Measurements from ENCODE around the gene CYGB. TPM values are rescaled to one million over a fixed set of nuclear protein-coding genes. Genes with fewer than 3 reads are reported as not detected.
"Not testable (repeated sequence)": the region's sequence is repeated elsewhere in the genome, so short reads cannot be mapped to it uniquely, and the experiment has no call there.

CYGB gene
- total and polyA plus RNA-seq, 10 of the 15 experiments (the other 5 are each of a cell fraction or from before 2014, with no cell fraction given): 0.34 TPM; not detected in 9

GRCh38 chr17:76521683-76522082 is 15.8 kb downstream of the CYGB start:
- H3K27ac ChIP-seq (ENCODE audit: control insufficient read depth, insufficient read depth); H2AFZ ChIP-seq (ENCODE audit: control insufficient read depth, low read depth, low read length); H4K20me1 ChIP-seq (ENCODE audit: control insufficient read depth, insufficient read depth); POLR2A ChIA-PET; FAIRE-seq; H3K79me2 ChIP-seq (ENCODE audit: control insufficient read depth, insufficient read depth, low read length); H3K9ac ChIP-seq (ENCODE audit: control insufficient read depth, insufficient read depth, low read length); ATAC-seq; DNase-seq (ENCODE audit: low read depth, low spot score); H3K4me3 ChIP-seq; H3K4me2 ChIP-seq (ENCODE audit: control insufficient read depth, insufficient read depth); BruUV-seq (replicated peaks); H3K36me3 ChIP-seq (ENCODE audit: control insufficient read depth in 2 of 2, insufficient read depth in 2 of 2, low read length in 1 of 2); H3K4me1 ChIP-seq (ENCODE audit: control insufficient read depth, insufficient read depth, low read length); H3K9me3 ChIP-seq (replicated peaks; ENCODE audit: control insufficient read depth, insufficient read depth, low read length); H3K27me3 ChIP-seq (replicated peaks in 1 of 2; ENCODE audit: control insufficient read depth in 2 of 2, insufficient read depth in 2 of 2, low read length in 1 of 2): not testable (repeated sequence)
- in situ Hi-C loops (cut with MboI): loop anchor here (5.0 kb wide), 2 partner anchors 101 to 161 kb away; no protein-coding TSS in a partner anchor
- SMC1A ChIA-PET (ENCODE audit: uncharacterized antibody, unreplicated experiment): interaction anchor here (1.0 to 4.3 kb wide), 3 partner anchors 35 to 160 kb away, joined by 4 to 18 read pairs (median 5); no protein-coding TSS in a partner anchor
- CTCF ChIA-PET: interaction anchor here (0.6 to 5.9 kb wide), 11 partner anchors 14 to 192 kb away, joined by 3 to 81 read pairs (median 12); no protein-coding TSS in a partner anchor
- WGBS (ENCODE audit: insufficient coverage, insufficient replicate concordance, low lambda C conversion rate, missing lambda C conversion rate): 36% methylated on average over 10 of the region's 10 CpGs
- RAD21 ChIA-PET (ENCODE audit: unreplicated experiment): interaction anchor here (1.6 to 2.5 kb wide), 2 partner anchors 102 kb away, joined by 4 to 23 read pairs; no protein-coding TSS in a partner anchor
- intact Hi-C loops (cut with micrococcal nuclease; ENCODE audit: unreplicated experiment): loop anchor here (2.0 kb wide), 1 partner anchor 159 kb away; no protein-coding TSS in a partner anchor

GRCh38 chr17:76521262-76521661 is 16.2 kb downstream of the CYGB start:
- 56% methylated on average over 7 of the region's 7 CpGs for WGBS (ENCODE audit: insufficient coverage, insufficient replicate concordance, low lambda C conversion rate, missing lambda C conversion rate)
- ATAC-seq: no peak
- no peak for TF ChIP-seq JUNB (IDR thresholded peaks at IDR 0.05)
- no peak for TF ChIP-seq HDGF (IDR thresholded peaks at IDR 0.05)
- no peak for TF ChIP-seq SREBF1 (IDR thresholded peaks at IDR 0.05; ENCODE audit: low read length)
- TF ChIP-seq CBX3 (IDR thresholded peaks at IDR 0.05; ENCODE audit: borderline replicate concordance, low read depth): no peak
- no peak for TF ChIP-seq EGR1 (IDR thresholded peaks at IDR 0.05; ENCODE audit: borderline replicate concordance in 1 of 2, low read depth in 2 of 2, low read length in 2 of 2)
- TF ChIP-seq ZNF592 (IDR thresholded peaks at IDR 0.05): no peak
- TF ChIP-seq ZNF207 (IDR thresholded peaks at IDR 0.05; ENCODE audit: borderline replicate concordance): no peak
- no peak for TF ChIP-seq NFYB (IDR thresholded peaks at IDR 0.05; ENCODE audit: insufficient read depth, low read depth, low read length)
- no peaks in the 10 kb centered on the region for H3K79me2 ChIP-seq (ENCODE audit: control insufficient read depth, insufficient read depth, low read length)
- H3K9me3 ChIP-seq (replicated peaks; ENCODE audit: control insufficient read depth, insufficient read depth, low read length): no peaks in the 10 kb centered on the region
- H3K4me1 ChIP-seq (ENCODE audit: control insufficient read depth, insufficient read depth, low read length): peaks cover under 1% of the 10 kb centered on the region; the same call in 1 of the 2 replicates
- DNase-seq (ENCODE audit: low read depth, low spot score): no peak
- no peaks in the 10 kb centered on the region for H4K20me1 ChIP-seq (ENCODE audit: control insufficient read depth, insufficient read depth)
- SMC1A ChIA-PET (ENCODE audit: uncharacterized antibody, unreplicated experiment): interaction anchor here (1.0 to 4.3 kb wide), 4 partner anchors 36 to 160 kb away, joined by 4 to 18 read pairs (median 6); no protein-coding TSS in a partner anchor
- FAIRE-seq: no peak
- no peaks in the 10 kb centered on the region for H3K27me3 ChIP-seq (replicated peaks in 1 of 2; ENCODE audit: control insufficient read depth in 2 of 2, insufficient read depth in 2 of 2, low read length in 1 of 2)
- BruUV-seq (replicated peaks): no TSS peak
- no peak overlapping the region for H3K27ac ChIP-seq (ENCODE audit: control insufficient read depth, insufficient read depth)
- RAD21 ChIA-PET (ENCODE audit: unreplicated experiment): interaction anchor here (1.6 kb wide), 1 partner anchor 103 kb away, joined by 4 read pairs; no protein-coding TSS in a partner anchor
- CTCF ChIA-PET: interaction anchor here (0.8 to 5.9 kb wide), 9 partner anchors 14 to 192 kb away, joined by 3 to 81 read pairs (median 18); no protein-coding TSS in a partner anchor
- in situ Hi-C loops (cut with MboI): loop anchor here (5.0 kb wide), 2 partner anchors 101 to 161 kb away; no protein-coding TSS in a partner anchor
- no peak overlapping the region for H3K4me3 ChIP-seq
- no peaks in the 10 kb centered on the region for H3K36me3 ChIP-seq (ENCODE audit: control insufficient read depth in 2 of 2, insufficient read depth in 2 of 2, low read length in 1 of 2)
- H2AFZ ChIP-seq (ENCODE audit: control insufficient read depth, low read depth, low read length): no peak overlapping the region
- POLR2A ChIA-PET: interaction anchor here (0.5 kb wide), 1 partner anchor 34 kb away, joined by 4 read pairs; no protein-coding TSS in a partner anchor
- intact Hi-C loops (cut with micrococcal nuclease; ENCODE audit: unreplicated experiment): no loop called here
- H3K4me2 ChIP-seq (ENCODE audit: control insufficient read depth, insufficient read depth): no peak overlapping the region
- H3K9ac ChIP-seq (ENCODE audit: control insufficient read depth, insufficient read depth, low read length): no peak overlapping the region
